Lower leg skin (tissue), 4 donors: ENCODE measurements around the gene MTFR1L. TPM values are rescaled to one million over a fixed set of nuclear protein-coding genes. Genes with fewer than 3 reads are reported as not detected.
A peak's percentile ranks its signal among the peaks of the same experiment; 100 is the strongest.

Experiments used
- DNase-seq, 2 donors: peaks; one replicate each; pipeline ENCODE4 v3.0.0-alpha.2; 2019; ENCODE audit warnings: low spot score in 2 of 2
- H3K4me3 ChIP-seq: fragments of 200-600 bp; sonication (generic); 2 replicates; pipeline ENCODE4 v1.5.1; 2017; ENCODE audit warnings: mild to moderate bottlenecking, low read depth; ENCODE audit not compliant: poor library complexity, severe bottlenecking
- POLR2A ChIP-seq, 2 donors: fragments of 450-650 bp; IDR thresholded peaks; one replicate each; pipeline ENCODE4 v1.6.1; 2016 to 2017; ENCODE audit warnings: antibody characterized with exemption in 2 of 2, mild to moderate bottlenecking in 1 of 2, moderate library complexity in 1 of 2
- WGBS, 2 donors: methylation state at CpG; one replicate each; pipeline ENCODE4 v1.1.5; 2018; 5-methylcytosine and 5-hydroxymethylcytosine counted together
- intact Hi-C: fragments of 100-400 bp; cut with DNase I; formaldehyde crosslinking; loops from one replicate; pipeline ENCODE4 v1.15.0; 2023; ENCODE audit warnings: low total_unique reads
- total RNA-seq, 4 donors: library from RNA; depleted of rRNA; stranded (reverse); fragments of >200 nt; gene quantifications; one replicate each; pipeline ENCODE4 v1.1.0, GENCODE V29; 2016
- TF ChIP-seq, protein P1 (sequence below), 3 donors: fragments of 450-650 bp; IDR thresholded peaks; one replicate each; pipeline ENCODE4 v1.5.1; 2016; ENCODE audit warnings: antibody characterized with exemption in 3 of 3, mild to moderate bottlenecking in 3 of 3, moderate library complexity in 2 of 3

The MTFR1L gene
- total RNA-seq, 4 donors from 2014 or later, result 34.9 to 46.1 (median 39.7) TPM

DNA sequence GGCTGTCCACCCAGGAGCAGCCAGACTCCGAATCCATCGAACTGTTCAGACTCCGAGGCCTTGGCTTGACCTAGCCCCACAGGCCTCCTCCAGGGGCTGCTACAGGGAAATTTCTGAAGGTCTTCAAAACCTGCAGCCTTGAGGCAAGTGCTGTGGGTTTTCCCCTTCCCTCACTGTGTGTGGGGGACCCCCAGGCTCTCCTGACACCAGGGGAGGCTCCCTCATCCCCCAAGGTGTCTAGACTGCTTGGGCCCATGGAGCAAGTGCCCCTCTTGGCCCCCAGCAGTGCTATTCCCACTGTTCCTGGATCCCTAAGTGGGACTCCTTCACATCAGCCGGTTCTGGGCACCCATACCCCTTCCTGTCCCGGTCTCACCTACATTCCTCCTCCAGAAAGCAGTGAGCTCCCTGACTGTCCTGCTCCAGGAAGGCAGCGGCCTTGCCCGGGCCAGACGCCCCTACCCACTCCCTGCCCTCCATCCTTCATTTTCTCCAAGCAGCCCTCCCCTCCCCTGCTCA lies 54.9 kb downstream of the MTFR1L start:
- intact Hi-C loops, result no loop called here
- TF ChIP-seq, protein P1, sequence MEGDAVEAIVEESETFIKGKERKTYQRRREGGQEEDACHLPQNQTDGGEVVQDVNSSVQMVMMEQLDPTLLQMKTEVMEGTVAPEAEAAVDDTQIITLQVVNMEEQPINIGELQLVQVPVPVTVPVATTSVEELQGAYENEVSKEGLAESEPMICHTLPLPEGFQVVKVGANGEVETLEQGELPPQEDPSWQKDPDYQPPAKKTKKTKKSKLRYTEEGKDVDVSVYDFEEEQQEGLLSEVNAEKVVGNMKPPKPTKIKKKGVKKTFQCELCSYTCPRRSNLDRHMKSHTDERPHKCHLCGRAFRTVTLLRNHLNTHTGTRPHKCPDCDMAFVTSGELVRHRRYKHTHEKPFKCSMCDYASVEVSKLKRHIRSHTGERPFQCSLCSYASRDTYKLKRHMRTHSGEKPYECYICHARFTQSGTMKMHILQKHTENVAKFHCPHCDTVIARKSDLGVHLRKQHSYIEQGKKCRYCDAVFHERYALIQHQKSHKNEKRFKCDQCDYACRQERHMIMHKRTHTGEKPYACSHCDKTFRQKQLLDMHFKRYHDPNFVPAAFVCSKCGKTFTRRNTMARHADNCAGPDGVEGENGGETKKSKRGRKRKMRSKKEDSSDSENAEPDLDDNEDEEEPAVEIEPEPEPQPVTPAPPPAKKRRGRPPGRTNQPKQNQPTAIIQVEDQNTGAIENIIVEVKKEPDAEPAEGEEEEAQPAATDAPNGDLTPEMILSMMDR (IDR thresholded peaks at IDR 0.05), result no peak
- TF ChIP-seq POLR2A (IDR thresholded peaks at IDR 0.05), result no peak

DNA sequence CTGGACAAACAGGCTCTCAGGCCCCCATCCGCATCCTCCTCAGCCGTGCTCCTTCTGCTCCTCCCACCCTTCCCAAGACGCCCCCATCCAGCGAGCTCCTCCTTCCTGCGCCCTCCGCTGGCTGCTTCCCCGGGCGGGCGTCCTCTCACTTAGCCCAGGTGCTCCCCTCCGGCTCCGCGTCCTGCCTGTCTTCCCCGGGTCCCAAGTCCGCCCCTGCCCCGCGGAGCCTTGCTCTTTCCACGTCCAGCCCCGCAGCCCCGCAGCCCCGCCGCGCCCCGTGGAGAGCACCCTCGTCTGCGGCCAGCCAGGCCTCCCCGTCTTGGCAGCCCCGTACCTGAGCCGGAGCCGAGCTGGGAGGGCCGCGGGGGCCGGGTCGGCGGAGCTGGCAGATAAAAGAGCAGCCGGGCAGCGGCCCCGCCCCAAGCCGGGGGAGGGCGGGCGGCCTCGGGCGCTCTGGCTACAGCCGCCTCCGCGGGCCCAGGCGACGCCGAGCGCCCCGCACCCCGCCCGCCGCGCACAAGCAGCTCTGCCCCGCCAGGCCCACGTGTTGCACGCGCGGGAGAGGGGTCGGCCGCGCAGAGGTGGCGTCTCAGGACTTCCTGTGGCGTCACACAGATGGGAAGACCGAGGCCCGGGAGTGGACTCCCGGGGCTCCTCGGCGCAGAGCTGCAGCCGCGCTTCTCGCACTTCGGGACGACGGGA lies 55.6 kb downstream of the MTFR1L start, which contains the start of gene PAQR7:
Gene PAQR7 (minus strand): TSS at position 555 of the 702 bp plus-strand sequence. CDS start 11,869 bp downstream, outside the sequence.
- DNase-seq, result peak; percentile 51 to 91
- 0 to 2% methylated on average over 33 to 48 of the region's 75 CpGs for WGBS, 2 donors

More for the DNA sequence above, 54.9 kb downstream of the MTFR1L start:
- DNase-seq, result no peak
- 23 to 29% methylated on average over 8 of the region's 8 CpGs for WGBS, 2 donors
- H3K4me3 ChIP-seq, result peak overlapping the region; percentile 62

DNA sequence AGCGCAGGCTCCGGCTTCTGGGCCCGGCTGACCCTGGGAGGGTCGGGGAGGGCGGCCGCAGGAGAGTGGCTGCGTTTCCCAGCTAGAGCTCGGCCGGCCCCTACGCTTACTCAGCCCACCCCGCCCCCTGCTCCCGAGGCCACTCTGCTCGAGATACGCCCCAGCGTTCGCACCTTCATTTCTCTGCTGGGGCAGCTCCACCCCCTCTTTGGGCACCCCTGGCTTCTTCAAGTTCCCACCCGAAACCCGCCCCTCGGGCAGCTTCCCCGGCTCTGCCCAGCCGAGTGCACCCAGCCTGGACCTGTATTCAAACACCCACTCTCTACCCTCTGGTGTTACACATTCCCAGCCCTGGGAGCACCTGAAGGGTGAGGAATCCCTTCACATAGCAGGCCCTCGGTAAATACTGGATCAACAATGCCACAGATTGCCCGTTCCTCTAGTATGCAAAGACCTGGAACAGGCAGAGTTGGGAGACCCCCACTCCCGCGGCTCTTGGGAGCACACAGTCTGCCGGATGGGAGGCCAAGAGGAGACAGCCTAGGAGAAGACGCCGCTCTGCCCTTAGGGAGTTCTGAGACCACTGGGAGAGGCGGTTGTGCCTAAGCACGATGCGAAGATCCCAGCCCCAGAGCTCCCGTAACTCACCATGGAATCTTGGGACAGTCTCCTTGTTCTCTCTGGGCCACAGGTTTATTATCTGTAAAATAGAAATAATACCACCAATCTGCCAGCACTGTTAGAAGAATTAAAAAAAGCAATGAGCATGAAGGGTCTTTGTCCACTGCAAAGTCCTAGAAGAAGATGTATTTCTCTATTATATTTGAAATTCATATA lies 56.3 kb downstream of the MTFR1L start:
- WGBS, 2 donors, result 25 to 36% methylated on average over 20 to 27 of the region's 32 CpGs
- peak overlapping the region; percentile 62 for H3K4me3 ChIP-seq
- peak in 1 of 2 donors; percentile 91 for DNase-seq
- intact Hi-C loops, result no loop called here
- TF ChIP-seq POLR2A (IDR thresholded peaks at IDR 0.05), result no peak
- TF ChIP-seq, protein P1 (IDR thresholded peaks at IDR 0.05), result no peak

More for the DNA sequence above, 55.6 kb downstream of the MTFR1L start, which contains the start of gene PAQR7:
- H3K4me3 ChIP-seq, result peak within 1 kb of the TSS; percentile 62
- intact Hi-C loops, result no loop called here
- TF ChIP-seq POLR2A (IDR thresholded peaks at IDR 0.05), result no peak
- TF ChIP-seq, protein P1 (IDR thresholded peaks at IDR 0.05), result no peak

DNA sequence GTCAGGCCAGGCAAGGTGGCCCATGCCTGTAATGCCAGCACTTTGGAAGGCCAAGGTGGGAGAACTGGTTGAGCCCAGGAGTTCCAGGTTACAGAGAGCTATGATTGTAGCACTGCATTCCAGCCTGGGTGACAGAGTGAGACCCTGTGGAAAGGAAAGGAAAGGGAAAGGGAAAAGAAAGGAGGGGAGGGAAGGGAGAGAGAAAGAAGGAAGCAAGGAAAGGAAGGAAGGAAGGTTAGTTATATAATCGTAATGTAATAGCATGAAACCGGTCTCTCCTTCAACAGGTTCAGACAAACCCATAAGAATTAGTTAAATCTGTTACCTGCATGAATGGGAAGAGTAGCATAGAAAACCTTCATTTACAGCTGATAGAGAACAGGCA lies 56.9 kb downstream of the MTFR1L start:
- TF ChIP-seq, protein P1 (IDR thresholded peaks at IDR 0.05), result no peak
- 39 to 62% methylated on average over 2 of the region's 2 CpGs for WGBS, 2 donors

DNA sequence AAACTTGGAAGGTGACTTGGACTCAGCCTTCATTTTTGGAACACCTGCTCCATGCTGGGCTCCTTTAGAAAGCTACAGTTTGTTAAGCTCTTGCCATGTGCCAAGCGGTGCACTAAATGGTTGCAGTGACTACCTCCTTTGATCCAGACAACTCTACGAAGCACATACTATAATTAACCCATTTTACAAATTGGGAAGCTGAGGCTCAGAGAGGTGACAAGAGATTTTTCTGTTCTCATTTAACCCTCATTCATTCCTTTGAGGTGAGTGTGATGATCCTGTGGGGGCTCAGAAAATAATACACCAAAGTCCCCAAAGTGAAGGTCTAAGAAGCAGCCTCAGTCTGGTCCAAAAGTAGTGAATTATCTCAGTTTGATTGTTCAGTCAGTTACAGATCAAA lies 57.4 kb downstream of the MTFR1L start:
- H3K4me3 ChIP-seq, result no peak overlapping the region
- WGBS, 2 donors, result 56 to 68% methylated on average over 2 of the region's 2 CpGs
- TF ChIP-seq POLR2A (IDR thresholded peaks at IDR 0.05), result no peak
- TF ChIP-seq, protein P1 (IDR thresholded peaks at IDR 0.05), result no peak
- intact Hi-C loops, result no loop called here
- DNase-seq, result no peak

More for the DNA sequence above, 56.9 kb downstream of the MTFR1L start:
- no peak overlapping the region for H3K4me3 ChIP-seq
- DNase-seq, result no peak
- intact Hi-C loops, result no loop called here
